Right atrium auricular region (tissue), 2 donors: Measurements from ENCODE around the gene ABHD1. TPM values are rescaled to one million over a fixed set of nuclear protein-coding genes. Genes with fewer than 3 reads are reported as not detected.

ENCODE experiments used
- DNase-seq: peaks from one replicate; pipeline ENCODE4 v3.0.0-alpha.2; 2019; ENCODE audit warnings: low spot score
- H3K27ac ChIP-seq, 2 donors: fragments of 200-600 bp; sonication (generic); 1 replicate in 1 of 2; 2 replicates in 1 of 2; pipeline ENCODE4 v1.5.1; 2016 to 2019
- H3K27me3 ChIP-seq, 2 donors: fragments of 200-600 bp; sonication (generic); one replicate each; pipeline versions ENCODE4 v1.5.1 to v1.6.0; 2017 to 2019
- H3K36me3 ChIP-seq: fragments of 200-600 bp; sonication (generic); one replicate; pipeline ENCODE4 v1.5.1; 2016
- H3K4me1 ChIP-seq, 2 donors: fragments of 200-600 bp; sonication (generic); one replicate each; pipeline versions ENCODE4 v1.5.1 to v1.6.0; 2017 to 2019
- H3K4me3 ChIP-seq, 2 donors: fragments of 200-600 bp; sonication (generic); 1 replicate in 1 of 2; 2 replicates in 1 of 2; pipeline ENCODE4 v1.5.1; 2017 to 2019; ENCODE audit warnings: mild to moderate bottlenecking in 1 of 2, moderate library complexity in 1 of 2
- H3K9me3 ChIP-seq, 2 donors: fragments of 200-600 bp; sonication (generic); one replicate each; pipeline ENCODE4 v1.5.1; 2019
- total RNA-seq, 2 donors: library from RNA; depleted of rRNA; stranded (reverse); fragments of >200 nt; gene quantifications; one replicate each; pipeline ENCODE4 v1.1.0, GENCODE V29; 2016
- TF ChIP-seq, protein P1 (sequence below), 2 donors: fragments of 200-600 bp; sonication (generic); IDR thresholded peaks; one replicate each; pipeline ENCODE4 v1.5.1; 2019; ENCODE audit warnings: antibody characterized with exemption in 2 of 2

Gene ABHD1
- total RNA-seq, 2 donors from 2014 or later = 0.90 to 1.0 TPM

DNA sequence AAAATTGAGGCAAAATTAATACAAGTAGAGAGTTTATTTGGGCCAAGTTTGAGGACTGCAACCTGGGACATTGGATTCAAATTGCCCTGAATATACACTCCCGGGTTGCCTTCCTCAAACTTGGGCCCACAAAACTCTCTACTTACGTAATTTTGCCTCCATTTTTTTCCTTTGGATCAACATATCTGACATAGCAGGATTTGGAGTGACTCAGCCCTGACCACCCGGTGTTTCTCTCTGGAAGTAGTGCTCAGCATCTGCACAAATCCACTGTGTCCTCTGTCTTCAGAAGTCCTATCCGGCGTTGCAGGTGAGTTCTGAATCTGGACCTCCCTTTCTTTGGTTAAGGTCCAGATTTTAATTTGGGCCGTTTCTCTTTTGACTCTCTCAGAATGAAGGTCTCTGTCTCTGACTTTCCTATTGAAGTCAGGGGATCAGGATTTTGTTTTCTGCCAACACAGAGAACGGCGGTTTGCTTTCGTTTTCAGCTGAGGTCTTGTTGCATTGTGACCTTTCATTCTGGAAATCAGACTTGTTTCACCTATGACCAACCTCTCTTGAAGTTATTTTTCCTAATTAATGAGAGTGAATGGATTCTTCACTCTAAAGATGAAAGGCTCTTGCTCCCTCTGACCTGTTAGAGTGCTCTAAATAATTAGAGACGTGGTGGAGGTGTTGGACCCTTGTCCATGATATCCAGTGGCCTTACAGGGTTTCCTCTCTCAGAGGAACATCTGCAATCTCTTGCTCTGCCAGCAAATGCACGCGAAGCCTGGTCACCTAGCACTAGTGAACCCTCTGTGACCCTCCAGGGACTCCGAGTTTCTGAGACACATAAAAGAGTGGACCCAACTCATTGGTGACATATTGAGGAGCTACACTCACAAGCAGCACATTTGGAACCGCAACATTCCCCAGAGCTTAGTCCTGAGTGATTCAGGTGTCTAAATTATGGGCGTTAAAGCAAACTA lies 38.8 kb downstream of the ABHD1 start:
- no peak for DNase-seq
- H3K4me3 ChIP-seq = no peak overlapping the region

GRCh38 chr2:27164960-27165763 lies 41.5 kb downstream of the ABHD1 start:
- DNase-seq = no peak
- Histone ChIP-seq H3K4me3 (no peak overlapping the region), H3K27ac (no peak overlapping the region), H3K9me3 (no peaks in the 10 kb centered on the region), H3K27me3 (no peaks in the 10 kb centered on the region), H3K4me1 (peaks cover 0 to 3% of the 10 kb centered on the region in 2 donors), H3K36me3 (no peaks in the 10 kb centered on the region)
- TF ChIP-seq, protein P1, sequence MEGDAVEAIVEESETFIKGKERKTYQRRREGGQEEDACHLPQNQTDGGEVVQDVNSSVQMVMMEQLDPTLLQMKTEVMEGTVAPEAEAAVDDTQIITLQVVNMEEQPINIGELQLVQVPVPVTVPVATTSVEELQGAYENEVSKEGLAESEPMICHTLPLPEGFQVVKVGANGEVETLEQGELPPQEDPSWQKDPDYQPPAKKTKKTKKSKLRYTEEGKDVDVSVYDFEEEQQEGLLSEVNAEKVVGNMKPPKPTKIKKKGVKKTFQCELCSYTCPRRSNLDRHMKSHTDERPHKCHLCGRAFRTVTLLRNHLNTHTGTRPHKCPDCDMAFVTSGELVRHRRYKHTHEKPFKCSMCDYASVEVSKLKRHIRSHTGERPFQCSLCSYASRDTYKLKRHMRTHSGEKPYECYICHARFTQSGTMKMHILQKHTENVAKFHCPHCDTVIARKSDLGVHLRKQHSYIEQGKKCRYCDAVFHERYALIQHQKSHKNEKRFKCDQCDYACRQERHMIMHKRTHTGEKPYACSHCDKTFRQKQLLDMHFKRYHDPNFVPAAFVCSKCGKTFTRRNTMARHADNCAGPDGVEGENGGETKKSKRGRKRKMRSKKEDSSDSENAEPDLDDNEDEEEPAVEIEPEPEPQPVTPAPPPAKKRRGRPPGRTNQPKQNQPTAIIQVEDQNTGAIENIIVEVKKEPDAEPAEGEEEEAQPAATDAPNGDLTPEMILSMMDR (IDR thresholded peaks at IDR 0.05) = no peak

More for the DNA sequence above, 38.8 kb downstream of the ABHD1 start:
- no peaks in the 10 kb centered on the region for H3K9me3 ChIP-seq
- no peaks in the 10 kb centered on the region for H3K36me3 ChIP-seq
- TF ChIP-seq, protein P1 (IDR thresholded peaks at IDR 0.05) = no peak
- no peaks in the 10 kb centered on the region for H3K27me3 ChIP-seq
- no peak overlapping the region for H3K27ac ChIP-seq
- H3K4me1 ChIP-seq = no peaks in the 10 kb centered on the region

DNA sequence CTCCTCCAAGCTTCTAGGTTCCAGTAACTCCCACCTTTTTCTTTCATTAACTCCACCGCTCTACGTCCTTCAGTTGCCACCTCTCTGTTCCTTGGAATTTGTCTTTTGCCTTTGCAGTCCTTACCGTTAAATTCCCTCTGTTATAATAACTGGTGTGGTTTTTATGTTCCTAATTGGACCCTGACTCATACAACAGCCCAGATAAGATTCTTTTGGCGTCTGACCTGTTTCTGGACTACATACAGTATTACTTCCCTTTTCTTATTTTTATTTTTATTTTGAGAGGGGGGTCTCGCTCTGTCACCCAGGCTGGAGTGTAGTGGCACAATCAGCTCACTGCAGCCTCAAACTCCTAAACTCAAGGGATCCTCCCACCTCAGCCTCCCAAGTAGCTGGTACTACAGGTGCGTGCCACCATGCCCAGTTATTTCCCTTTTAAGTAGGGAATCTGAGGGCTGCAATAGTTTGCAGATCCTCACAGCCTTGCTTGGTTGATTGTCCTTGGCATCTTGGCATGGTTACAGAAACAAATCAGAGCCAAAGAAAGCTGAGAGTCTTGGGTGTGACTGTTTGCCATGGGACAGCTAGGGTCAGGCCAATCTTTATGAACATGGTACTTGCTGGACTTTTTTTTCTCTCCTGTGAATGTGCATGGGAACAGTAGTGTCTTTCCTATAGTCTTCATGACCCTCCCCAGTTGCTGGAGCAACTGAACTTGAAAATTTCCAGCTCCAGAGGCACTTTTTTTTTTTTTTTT lies 47.1 kb downstream of the ABHD1 start:
- Histone ChIP-seq H3K27ac (no peak overlapping the region), H3K4me3 (no peak overlapping the region)
- TF ChIP-seq, protein P1 (IDR thresholded peaks at IDR 0.05) = no peak

DNA sequence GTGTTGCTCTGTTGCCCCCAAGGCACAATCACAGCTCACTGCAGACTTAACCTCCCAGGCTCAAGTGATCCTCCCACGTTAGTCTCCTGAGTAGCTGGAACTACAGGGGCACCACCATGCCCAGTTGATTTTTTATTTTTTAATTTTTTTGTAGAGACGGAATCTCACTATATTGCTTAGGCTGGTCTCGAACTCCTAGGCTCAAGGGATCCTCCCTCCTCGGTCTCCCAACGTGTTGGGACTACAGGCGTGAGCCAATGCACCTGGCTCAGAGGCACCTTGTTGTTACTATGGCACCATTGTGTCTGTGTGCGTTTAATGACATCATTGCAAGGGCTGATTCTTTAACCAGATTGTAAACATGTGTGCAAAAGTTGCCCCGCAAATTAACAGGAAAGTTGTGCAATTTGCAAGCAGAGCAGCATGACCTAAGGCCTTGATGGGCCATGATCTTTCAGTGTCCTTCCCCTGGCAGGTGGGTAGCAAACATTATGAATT lies 47.8 kb downstream of the ABHD1 start:
- no peaks in the 10 kb centered on the region for H3K9me3 ChIP-seq
- no peak overlapping the region for H3K27ac ChIP-seq
- peaks cover 0 to 6% of the 10 kb centered on the region in 2 donors for H3K4me1 ChIP-seq
- DNase-seq = no peak
- TF ChIP-seq, protein P1 (IDR thresholded peaks at IDR 0.05) = no peak
- H3K27me3 ChIP-seq = no peaks in the 10 kb centered on the region
- no peaks in the 10 kb centered on the region for H3K36me3 ChIP-seq
- no peak overlapping the region for H3K4me3 ChIP-seq

More for the DNA sequence above, 47.1 kb downstream of the ABHD1 start:
- H3K9me3 ChIP-seq = no peaks in the 10 kb centered on the region
- no peaks in the 10 kb centered on the region for H3K36me3 ChIP-seq
- H3K27me3 ChIP-seq = no peaks in the 10 kb centered on the region
- DNase-seq = no peak
- peaks cover 0 to 6% of the 10 kb centered on the region in 2 donors for H3K4me1 ChIP-seq

DNA sequence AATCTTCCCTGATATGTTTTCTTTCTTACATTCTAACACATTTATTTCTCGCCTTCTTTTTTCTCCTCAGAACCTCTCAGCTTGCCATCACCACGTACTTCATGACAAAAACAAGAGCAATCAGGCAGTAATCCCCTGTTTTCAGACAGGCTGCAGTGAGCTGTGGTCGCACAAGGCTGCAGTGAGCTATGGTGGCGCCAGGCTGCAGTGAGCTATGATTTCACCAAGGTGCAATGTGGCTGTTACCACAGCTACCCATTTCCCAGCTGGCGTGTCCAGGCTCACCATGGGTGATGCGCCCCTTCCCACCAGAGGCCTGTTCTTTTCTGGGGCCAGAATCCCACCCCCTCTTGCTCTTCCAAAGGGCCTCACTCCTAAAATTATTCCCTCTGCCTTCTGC lies 51.0 kb downstream of the ABHD1 start:
- Histone ChIP-seq H3K27ac (no peak overlapping the region), H3K4me1 (peaks cover 0 to 6% of the 10 kb centered on the region in 2 donors), H3K27me3 (no peaks in the 10 kb centered on the region), H3K36me3 (no peaks in the 10 kb centered on the region), H3K9me3 (no peaks in the 10 kb centered on the region), H3K4me3 (no peak overlapping the region)
- no peak for DNase-seq
- TF ChIP-seq, protein P1 (IDR thresholded peaks at IDR 0.05) = no peak
